ENCODE measurements around the gene MMRN2.

DNA sequence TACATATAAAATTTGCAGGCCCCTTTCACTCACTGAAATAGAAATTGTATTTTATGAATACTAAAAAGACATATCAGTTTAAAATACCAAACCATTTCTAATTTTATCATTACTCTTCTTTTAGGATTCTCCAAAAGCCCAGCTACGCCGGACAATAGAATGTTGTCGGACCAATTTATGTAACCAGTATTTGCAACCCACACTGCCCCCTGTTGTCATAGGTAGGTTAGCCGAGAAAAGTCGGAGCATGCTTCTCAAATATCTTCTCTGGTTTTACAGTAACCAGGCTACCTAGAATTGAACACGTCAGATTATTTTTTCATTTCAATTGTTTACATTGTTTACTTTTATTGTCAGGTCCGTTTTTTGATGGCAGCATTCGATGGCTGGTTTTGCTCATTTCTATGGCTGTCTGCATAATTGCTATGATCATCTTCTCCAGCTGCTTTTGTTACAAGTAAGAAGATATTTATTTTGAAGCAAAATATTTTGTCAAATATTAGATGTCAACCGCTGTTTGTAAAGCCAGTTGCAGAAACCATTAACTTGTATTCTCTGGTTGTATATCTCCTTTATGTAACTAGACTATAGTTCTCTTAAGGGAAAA lies 57.6 kb downstream of the MMRN2 start:
- TF ChIP-seq, protein P1, sequence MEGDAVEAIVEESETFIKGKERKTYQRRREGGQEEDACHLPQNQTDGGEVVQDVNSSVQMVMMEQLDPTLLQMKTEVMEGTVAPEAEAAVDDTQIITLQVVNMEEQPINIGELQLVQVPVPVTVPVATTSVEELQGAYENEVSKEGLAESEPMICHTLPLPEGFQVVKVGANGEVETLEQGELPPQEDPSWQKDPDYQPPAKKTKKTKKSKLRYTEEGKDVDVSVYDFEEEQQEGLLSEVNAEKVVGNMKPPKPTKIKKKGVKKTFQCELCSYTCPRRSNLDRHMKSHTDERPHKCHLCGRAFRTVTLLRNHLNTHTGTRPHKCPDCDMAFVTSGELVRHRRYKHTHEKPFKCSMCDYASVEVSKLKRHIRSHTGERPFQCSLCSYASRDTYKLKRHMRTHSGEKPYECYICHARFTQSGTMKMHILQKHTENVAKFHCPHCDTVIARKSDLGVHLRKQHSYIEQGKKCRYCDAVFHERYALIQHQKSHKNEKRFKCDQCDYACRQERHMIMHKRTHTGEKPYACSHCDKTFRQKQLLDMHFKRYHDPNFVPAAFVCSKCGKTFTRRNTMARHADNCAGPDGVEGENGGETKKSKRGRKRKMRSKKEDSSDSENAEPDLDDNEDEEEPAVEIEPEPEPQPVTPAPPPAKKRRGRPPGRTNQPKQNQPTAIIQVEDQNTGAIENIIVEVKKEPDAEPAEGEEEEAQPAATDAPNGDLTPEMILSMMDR (conservative IDR thresholded peaks at IDR 0.05; ENCODE audit: low read length): peak; percentile 76; the same call in 1 of the 2 replicates
- no peak for TF ChIP-seq EZH2phosphoT487 (IDR thresholded peaks at IDR 0.05; ENCODE audit: borderline replicate concordance, low read depth, low read length)

Data from OCI-LY7 (cell line).